GM12874 (cell line): Measurements from ENCODE around the gene CCDC187.

Experiments used
- TF ChIP-seq, protein P1 (sequence below): IDR thresholded peaks from 2 replicates; pipeline ENCODE4 v1.5.1; 2011; ENCODE audit warnings: low read depth, mild to moderate bottlenecking, control low read depth, low read length, moderate library complexity; ENCODE audit not compliant: insufficient read depth

Gene CCDC187

DNA sequence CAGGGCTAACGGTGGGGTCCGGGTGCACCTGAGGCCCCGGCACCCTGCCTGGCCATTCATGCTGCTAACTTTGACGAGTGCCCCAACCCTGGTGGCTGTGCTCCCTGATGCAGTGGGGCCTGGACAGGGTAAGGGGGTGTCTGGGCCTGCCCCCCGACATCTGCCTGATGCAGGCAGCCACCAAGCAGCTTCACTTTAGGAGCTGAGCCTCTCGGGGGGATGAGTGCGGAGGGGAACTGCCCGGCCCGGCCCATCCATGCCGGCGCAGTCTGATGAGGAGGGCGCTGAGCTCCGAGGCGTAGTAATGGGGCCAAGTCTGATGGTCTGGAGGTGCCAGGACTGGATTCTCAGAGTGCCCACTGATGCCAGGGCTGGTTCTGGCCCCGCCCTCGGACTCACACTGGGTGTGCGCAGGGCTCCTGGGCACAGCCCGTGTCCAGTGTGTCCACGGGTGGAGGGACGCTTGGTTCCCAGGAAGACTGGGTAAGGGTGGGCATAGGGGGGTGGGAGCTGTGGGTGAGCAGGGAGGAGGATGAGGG is 43.1 kb upstream of the CCDC187 start:
- TF ChIP-seq, protein P1, sequence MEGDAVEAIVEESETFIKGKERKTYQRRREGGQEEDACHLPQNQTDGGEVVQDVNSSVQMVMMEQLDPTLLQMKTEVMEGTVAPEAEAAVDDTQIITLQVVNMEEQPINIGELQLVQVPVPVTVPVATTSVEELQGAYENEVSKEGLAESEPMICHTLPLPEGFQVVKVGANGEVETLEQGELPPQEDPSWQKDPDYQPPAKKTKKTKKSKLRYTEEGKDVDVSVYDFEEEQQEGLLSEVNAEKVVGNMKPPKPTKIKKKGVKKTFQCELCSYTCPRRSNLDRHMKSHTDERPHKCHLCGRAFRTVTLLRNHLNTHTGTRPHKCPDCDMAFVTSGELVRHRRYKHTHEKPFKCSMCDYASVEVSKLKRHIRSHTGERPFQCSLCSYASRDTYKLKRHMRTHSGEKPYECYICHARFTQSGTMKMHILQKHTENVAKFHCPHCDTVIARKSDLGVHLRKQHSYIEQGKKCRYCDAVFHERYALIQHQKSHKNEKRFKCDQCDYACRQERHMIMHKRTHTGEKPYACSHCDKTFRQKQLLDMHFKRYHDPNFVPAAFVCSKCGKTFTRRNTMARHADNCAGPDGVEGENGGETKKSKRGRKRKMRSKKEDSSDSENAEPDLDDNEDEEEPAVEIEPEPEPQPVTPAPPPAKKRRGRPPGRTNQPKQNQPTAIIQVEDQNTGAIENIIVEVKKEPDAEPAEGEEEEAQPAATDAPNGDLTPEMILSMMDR = no peak

DNA sequence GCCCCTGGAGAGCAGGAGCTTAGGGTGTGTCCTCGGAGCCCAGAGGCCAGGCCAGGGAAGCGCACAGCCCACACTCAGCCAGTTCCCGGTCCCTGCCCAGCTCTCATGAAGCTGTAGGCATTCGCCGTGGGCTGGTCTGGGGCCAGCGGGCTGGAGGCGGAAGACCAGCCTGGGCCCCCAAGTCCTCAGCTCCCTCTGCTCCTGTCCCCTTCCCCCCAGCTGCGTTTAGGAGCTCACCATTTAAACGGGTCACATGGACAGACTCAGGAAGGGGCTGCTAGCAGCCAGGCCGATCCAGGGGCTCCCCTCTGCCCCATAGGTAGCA is 42.2 kb upstream of the CCDC187 start:
- TF ChIP-seq, protein P1 = no peak

DNA sequence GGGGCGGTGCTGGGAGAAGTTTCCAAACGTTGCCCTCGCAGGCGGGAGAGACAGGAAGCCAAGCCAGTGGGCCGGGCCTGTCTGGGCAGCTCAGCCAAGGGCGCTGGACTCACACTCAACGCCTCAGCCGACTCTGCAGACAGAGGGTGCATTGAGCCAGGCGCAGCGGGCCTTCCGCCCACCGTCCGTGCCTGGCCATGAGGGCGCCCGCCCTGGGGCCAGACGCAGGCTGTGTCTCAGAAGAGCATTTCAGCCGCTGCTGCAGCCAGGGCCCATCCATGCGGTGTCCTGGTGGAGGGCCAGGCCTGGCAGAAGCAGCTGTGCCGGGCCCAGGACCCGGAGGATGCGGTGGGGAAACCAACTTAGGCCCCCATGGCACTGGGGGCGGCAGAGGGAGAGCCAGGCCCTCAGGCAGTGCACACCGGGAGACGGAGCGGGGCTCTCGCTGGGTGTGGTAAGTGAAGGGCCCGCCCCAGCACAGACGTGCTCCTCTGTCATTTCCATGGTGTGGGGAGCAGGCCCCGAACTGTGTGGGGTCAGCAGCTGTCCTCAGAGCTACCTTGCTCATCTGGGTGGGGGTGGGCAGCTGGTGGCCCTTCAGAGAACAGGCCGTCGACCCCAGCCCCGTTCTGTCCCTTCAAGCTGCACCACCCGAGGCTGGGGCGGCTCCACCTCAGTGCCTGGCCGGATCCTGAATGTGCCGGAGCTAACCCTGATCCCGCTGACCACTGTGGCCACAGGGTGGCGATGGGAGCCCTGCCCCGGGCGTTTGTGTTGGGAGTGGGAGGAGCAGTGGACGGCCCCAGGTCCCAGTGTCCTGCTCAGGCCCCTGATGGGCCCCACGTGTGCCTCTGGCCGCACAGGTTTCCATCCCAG is 41.6 kb upstream of the CCDC187 start:
- TF ChIP-seq, protein P1 = no peak

DNA sequence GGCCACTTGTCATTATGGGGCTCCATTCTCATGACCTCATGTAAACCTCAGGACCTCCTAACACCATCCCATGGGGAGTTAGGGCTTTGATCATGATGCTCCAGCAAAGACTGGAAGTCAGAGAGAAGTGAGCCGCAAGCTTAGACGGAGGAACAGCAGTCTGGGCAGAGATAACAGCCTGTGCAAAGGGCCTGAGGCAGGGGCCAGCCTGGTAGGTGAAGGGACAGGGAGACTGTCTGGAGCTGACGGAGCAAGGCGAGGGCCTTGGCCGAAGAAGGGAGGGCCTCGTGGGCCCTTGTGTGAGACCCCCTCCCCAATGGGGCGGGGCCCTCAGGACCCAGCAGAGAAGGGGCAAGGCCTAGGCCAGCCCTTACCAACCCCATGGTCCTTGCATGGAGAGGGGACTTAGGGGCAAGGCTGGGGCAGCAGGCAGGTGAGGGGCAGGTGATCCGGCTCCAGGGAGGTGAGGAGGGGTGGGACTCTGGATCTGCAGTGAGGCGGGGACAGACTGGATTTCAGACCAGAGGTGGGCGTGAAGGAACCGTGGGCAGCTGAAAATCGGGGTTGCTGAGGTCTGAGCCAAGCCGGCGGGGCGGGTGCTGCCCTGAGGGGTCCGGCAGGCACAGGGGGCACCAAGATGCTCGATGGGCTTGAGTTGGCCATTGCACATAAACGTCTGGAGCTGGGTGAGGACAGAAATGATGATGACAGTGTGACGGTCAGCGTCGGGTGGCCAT is 40.8 kb upstream of the CCDC187 start:
- TF ChIP-seq, protein P1 = no peak

DNA sequence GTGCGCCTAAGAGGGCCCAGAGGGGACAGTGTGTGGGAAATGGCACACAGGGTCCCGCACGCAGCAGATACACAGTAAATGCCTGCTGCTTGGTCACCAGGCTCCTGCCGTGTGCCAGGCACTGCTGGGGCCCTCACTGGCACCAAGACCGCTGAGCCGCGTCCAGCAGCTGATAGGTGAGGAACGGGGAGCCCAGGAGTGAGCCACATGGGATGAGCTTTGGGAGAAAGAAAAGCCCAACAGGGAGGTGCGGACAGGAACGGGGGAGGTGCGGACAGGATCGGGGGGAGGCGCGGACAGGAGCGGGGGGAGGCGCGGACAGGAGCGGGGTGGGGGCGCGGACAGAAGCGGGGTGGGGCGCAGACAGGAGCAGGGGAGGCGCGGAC is 40.0 kb upstream of the CCDC187 start:
- TF ChIP-seq, protein P1 = no peak

DNA sequence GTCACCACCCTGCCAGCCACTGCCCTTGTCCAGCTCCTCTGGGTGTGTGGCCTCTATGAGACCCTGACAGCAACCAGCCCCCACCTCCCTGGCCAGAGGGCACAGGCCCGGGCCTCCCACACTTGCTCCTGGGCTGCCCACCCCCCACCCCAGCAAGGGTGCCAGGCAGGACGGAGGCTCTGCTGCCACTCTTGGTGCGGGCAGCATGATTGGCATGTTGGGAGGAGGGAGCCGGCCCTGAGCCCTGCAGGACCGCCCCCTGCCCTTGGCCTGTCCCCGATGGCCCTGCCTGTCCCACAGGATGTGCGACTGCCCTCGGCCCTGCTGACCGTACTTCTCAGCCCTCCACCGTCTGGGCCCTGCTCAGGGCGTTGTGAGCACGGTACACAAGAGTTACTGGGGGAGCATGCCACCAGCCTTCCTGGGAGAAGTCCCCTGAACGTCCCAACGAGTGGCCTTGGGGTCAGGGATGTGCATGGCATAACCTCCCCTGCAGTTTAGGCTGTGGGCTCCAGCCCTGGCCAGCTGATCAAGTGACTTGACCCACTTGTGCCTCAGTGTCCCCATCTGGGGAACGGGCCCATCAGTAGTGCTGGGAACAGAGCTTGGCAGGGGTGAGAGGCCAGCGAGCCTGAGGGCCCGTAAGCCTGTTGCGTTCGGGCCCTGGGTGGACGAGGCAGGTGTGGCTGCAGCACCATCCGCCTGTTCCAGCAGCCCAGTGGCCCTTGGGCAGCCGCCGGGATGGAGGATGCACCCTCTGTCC is 39.4 kb upstream of the CCDC187 start:
- TF ChIP-seq, protein P1 = no peak
